NCI-H526 (cell line): ENCODE data around the gene MAMDC4.

Source experiments
- DNase-seq, 2 experiments: peaks; one replicate each; lab custom pipeline; 2025; lab: John Stamatoyannopoulos, UW

MAMDC4 gene

GRCh38 chr9:136890661-136891060 is 38.5 kb downstream of the MAMDC4 start:
- no peak for DNase-seq

DNA sequence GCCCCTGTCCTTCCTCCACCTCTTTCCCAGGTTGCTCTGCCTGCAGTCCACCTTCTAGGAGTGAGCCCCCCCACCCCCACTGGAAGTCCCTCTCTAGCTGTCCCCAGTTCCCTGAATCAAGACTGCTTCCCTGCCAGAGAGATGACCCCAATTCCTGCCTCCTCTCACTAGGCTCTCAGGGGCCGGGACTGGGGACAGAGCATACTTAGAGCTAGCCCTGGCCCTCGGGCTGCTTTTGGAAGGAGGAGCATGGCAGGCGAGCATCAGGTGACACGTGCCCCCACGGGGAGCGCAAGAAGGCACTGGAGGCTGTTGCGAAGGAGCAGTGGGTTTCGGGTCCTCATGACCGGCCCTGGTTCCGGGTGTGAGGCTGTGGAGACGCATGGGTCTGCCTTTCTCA is 43.9 kb downstream of the MAMDC4 start:
- DNase-seq: no peak

- DNase-seq: no peak
Observed at GRCh38 chr9:136898483-136899100, 46.4 kb downstream of the MAMDC4 start.

GRCh38 chr9:136899196-136899595 is 47.0 kb downstream of the MAMDC4 start:
- DNase-seq: no peak

DNA sequence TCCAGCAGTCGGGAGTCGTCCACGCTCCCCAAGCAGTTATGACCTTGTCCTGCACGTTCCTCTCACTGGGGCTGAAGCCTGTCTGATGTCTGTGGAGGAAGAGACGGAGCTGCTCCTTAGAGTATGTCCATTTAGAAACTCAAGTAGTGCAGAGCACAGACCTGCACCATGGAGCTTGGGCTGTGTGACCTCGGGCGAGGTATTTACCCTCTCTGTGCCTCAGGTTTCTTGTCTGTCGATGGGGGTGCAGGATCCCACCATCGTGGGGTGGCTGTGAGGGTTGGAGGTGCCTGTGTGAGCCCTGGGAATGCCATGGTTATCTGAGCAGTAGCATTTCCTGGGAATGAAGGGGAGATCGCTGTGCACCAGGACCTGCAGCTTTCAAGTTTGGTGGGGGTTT is 48.4 kb downstream of the MAMDC4 start:
- no peak for DNase-seq

DNA sequence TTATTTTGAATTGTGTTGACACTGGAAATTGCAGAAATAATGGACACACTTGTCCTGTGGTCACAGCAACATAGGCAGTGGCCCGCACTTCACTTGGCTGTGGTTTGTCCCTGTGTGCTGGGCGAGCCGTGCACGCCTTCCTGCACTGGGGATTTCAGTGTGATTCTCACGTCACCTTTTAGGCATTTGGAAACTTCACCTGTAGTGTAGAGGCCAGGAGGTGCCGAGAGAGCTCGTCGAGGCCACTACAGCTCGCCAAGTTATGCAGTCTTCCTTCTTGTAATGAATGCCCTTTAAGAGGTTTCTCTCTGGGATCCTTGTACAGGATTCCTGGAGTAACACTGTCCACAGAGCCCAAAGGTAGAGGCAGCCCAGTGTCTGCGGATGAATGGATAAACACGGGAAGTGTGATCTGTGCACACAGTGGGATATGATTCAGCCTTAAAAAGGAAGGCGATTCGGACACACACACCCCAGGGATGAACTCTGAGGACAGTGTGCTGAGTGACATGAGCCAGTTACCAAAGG is 48.9 kb downstream of the MAMDC4 start:
- DNase-seq: no peak

DNA sequence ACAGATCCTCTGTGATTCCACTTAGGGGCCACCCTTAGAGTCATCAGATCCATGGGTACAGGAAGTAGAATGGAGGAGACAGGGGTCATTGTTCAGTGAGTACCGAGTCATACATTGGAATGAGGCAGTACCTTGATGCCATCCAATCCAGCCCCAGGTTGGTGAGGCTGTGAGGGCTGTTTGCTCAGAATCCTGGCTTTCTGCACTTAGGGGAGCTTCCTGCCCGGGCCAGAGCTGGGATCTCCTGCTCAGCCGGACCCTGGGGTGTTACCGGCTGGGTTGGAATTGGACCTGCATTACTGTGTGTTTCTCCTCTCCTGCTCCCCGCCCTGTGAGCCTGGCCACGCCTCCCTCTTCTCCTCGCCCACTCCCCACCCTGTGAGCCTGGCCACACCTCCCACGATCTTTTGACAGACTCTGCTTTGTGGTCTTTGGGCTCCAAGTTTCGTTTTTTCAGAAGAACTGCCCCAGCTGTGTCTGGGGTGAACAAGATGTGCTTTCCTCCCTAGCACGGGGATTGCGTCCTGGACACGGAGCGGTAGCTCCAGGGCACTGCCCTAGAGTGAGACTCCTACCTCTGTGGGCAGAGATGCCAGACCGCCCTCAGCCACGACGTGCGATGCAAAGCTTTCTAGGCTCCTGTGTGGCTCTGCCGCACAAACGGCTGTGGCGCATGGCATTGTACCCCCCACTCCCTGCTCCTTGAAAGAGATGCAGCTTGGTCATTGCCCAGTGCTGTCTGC is 49.5 kb downstream of the MAMDC4 start:
- no peak for DNase-seq

DNA sequence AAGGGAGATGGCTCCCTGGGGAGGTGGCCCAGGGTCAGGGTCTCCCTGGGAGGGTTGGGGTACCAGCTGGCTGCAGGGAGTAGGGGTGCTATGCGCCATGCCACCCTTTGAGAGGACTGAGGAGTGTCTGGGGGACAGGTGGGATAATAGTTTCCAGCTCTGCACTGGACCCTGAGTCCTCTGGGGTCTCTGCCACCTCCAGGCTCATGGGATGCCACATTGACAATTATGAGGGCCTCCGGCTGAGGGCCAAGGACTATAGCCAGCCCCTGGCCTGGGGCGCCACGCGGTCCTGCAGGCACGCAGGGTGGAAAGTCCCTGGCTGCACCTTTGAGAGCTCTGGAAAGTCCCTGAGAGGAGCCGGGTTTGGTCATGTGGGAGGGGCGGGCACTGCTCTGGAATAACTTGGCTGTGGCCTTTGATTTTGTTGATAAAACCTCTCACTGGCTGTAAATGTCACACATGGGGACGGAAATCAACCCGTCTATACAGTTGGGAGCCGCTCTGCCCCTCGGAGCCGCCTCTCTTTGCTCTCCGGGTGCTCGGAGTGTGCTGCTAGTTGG is 50.2 kb downstream of the MAMDC4 start:
- DNase-seq: no peak

- DNase-seq: no peak
Observed at GRCh38 chr9:136903041-136903554, 51.0 kb downstream of the MAMDC4 start.

DNA sequence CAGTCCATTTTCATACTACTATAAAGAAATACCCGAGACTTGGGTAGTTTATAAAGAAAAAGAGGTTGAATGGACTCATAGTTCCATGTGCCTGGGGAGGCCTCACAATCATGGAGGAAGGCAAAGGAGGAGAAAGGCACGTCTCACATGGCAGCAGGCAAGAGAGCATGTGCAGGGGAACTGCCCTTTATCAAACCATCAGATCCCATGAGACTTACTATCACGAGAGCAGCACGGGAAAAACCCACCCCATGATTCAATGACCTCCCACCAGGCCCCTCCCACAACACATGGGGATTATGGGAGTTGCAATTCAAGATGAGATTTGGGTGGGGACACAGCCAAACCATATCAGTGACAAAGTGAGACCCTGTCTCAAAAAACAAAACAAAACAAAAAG is 54.1 kb downstream of the MAMDC4 start:
- no peak for DNase-seq

GRCh38 chr9:136907011-136907914 is 55.1 kb downstream of the MAMDC4 start:
- no peak for DNase-seq
